CD8-positive, alpha-beta memory T cell (primary cell): ENCODE results near the gene METTL1. TPM values are rescaled to one million over a fixed set of nuclear protein-coding genes. Genes with fewer than 3 reads are reported as not detected.

ENCODE experiments used
- CTCF ChIA-PET: fragments of 350-600 bp; sonication (Branson Sonifier 250); formaldehyde crosslinking; loops from one replicate; lab custom pipeline; 2021; ENCODE audit warnings: antibody characterized with exemption; lab: Charles Lee
- POLR2A ChIA-PET: fragments of 350-600 bp; sonication (Branson Sonifier 250); formaldehyde crosslinking; loops from one replicate; lab custom pipeline; 2021; ENCODE audit warnings: antibody characterized with exemption; lab: Charles Lee
- DNase-seq, 5 donors: peaks; one replicate each; pipeline versions ENCODE4 v3.0.0 to v3.0.0-alpha.2; 2020 to 2022; ENCODE audit warnings: mixed read lengths in 1 of 5
- H3K27ac ChIP-seq: one replicate; pipeline ENCODE4 v1.7.0; 2013; ENCODE audit warnings: low read depth, mild to moderate bottlenecking, low read length, moderate library complexity
- H3K27me3 ChIP-seq: 2 replicates; pipeline ENCODE4 v1.7.0; 2013; ENCODE audit warnings: low read length, mild to moderate bottlenecking; ENCODE audit not compliant: insufficient read depth, poor library complexity, severe bottlenecking
- H3K36me3 ChIP-seq: 2 replicates; pipeline ENCODE4 v1.7.0; 2013; ENCODE audit warnings: mild to moderate bottlenecking, low read length, moderate library complexity; ENCODE audit not compliant: insufficient read depth
- H3K4me1 ChIP-seq: 2 replicates; pipeline ENCODE4 v1.7.0; 2013; ENCODE audit warnings: mild to moderate bottlenecking, low read length, moderate library complexity; ENCODE audit not compliant: insufficient read depth
- H3K4me3 ChIP-seq: 2 replicates; pipeline ENCODE4 v1.7.0; 2013; ENCODE audit warnings: mild to moderate bottlenecking, low read length
- H3K9me3 ChIP-seq: 2 replicates; pipeline ENCODE4 v1.7.0; 2013; ENCODE audit warnings: mild to moderate bottlenecking, low read length
- H3K27ac Mint-ChIP-seq, 8 donors: one replicate each; pipeline ENCODE4 v1.8.0; 2020 to 2021; ENCODE audit warnings: mixed read lengths in 8 of 8, mild to moderate bottlenecking in 6 of 8, inconsistent platforms in 3 of 8, moderate library complexity in 3 of 8
- H3K27me3 Mint-ChIP-seq, 2 donors: one replicate each; pipeline ENCODE4 v1.8.0; 2020 to 2021; ENCODE audit warnings: mixed read lengths in 2 of 2, mild to moderate bottlenecking in 1 of 2, moderate library complexity in 1 of 2
- H3K36me3 Mint-ChIP-seq, 3 donors: one replicate each; pipeline ENCODE4 v1.8.0; 2020 to 2021; ENCODE audit warnings: mixed read lengths in 3 of 3, inconsistent platforms in 1 of 3, mild to moderate bottlenecking in 1 of 3
- H3K4me1 Mint-ChIP-seq, 3 donors: one replicate each; pipeline ENCODE4 v1.8.0; 2020 to 2021; ENCODE audit warnings: mixed read lengths in 3 of 3, inconsistent platforms in 1 of 3, mild to moderate bottlenecking in 1 of 3
- H3K4me3 Mint-ChIP-seq, 7 donors: one replicate each; pipeline ENCODE4 v1.8.0; 2020 to 2021; ENCODE audit warnings: mixed read lengths in 7 of 7, mild to moderate bottlenecking in 6 of 7, moderate library complexity in 4 of 7, inconsistent platforms in 2 of 7
- H3K9me3 Mint-ChIP-seq, 5 donors: one replicate each; pipeline ENCODE4 v1.8.0; 2020 to 2022; ENCODE audit warnings: mixed read lengths in 5 of 5, mild to moderate bottlenecking in 3 of 5, moderate library complexity in 2 of 5, inconsistent platforms in 1 of 5
- polyA plus RNA-seq: library from polyadenylated mRNA; unstranded; fragments of 300-500 nt; fragmentation: Illumina TruSeq; gene quantifications from one replicate; pipeline ENCODE4 v1.2.3, GENCODE V29; 2021
- total RNA-seq, 2 experiments: library from RNA; stranded (reverse); gene quantifications; one replicate each; pipeline ENCODE4 v1.2.3, GENCODE V29; 2021

Gene METTL1
- total and polyA plus RNA-seq, 3 experiments from 2014 or later: 18.6 to 74.2 (median 69.8) TPM

DNA sequence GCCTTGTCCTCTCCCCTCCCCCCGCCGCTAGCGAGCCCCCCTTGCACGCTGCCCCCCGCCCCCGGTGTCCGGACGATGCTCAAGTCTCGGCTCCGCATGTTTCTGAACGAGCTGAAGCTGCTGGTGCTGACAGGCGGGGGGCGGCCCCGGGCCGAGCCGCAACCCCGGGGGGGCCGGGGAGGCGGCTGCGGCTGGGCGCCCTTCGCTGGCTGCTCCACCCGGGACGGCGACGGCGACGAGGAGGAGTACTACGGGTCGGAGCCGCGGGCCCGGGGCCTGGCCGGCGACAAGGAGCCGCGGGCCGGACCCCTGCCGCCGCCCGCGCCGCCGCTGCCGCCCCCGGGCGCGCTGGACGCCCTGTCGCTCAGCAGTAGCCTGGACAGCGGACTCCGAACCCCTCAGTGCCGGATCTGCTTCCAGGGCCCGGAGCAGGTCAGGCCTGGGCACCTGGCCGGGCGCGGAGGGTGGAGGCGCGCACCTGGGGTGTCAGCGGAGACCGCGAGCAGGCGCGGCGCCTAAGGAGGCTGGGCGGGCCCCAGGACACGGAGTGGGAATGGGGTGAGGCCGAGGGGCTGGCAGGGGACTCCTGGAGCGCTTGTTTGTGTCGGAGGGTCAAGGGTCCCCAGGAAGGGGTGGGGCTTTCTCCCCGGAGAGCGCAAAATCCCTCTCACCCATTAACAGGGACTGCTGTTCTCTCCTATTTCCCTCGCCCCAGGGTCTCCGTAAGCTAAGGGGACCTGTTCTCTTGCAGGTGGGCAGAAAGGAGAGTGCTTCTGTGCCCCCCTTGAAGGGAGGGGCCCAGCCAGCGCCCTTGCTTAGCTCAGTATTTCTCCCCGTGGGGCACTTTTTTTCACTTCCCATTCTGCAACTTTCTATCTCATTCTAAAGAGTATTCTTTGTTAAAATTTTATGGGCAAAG lies 16.2 kb downstream of the METTL1 start:
- peaks cover 0 to 2% of the 10 kb centered on the region in 2 donors for H3K27me3 Mint-ChIP-seq
- peaks cover 4 to 46% (median 4%) of the 10 kb centered on the region in 3 donors for H3K36me3 Mint-ChIP-seq
- H3K27ac Mint-ChIP-seq: peak overlapping the region; percentile 78 to 97 (median 91)
- POLR2A ChIA-PET: interaction anchor here (1.4 to 3.0 kb wide), 5 partner anchors 11 to 27 kb away, joined by 5 to 12 read pairs (median 6); partner anchors contain the start of genes CYP27B1, EEF1AKMT3, METTL1 and TSFM
- Histone ChIP-seq H3K27ac (peak overlapping the region; percentile 40), H3K4me3 (peak overlapping the region; percentile 52), H3K36me3 (peaks cover 13% of the 10 kb centered on the region), H3K9me3 (no peaks in the 10 kb centered on the region), H3K4me1 (peaks cover 48% of the 10 kb centered on the region), H3K27me3 (no peaks in the 10 kb centered on the region)
- DNase-seq: peak; percentile 36 to 73 (median 51)
- H3K4me3 Mint-ChIP-seq: peak overlapping the region; percentile 83 to 97 (median 89)
- H3K4me1 Mint-ChIP-seq: peaks cover 59 to 70% (median 65%) of the 10 kb centered on the region in 3 donors
- H3K9me3 Mint-ChIP-seq: no peaks in the 10 kb centered on the region
- CTCF ChIA-PET: interaction anchor here (0.5 to 3.4 kb wide), 17 partner anchors 11 to 237 kb away, joined by 3 to 37 read pairs (median 5); partner anchors contain the start of genes AVIL, CYP27B1, EEF1AKMT3 and METTL1

DNA sequence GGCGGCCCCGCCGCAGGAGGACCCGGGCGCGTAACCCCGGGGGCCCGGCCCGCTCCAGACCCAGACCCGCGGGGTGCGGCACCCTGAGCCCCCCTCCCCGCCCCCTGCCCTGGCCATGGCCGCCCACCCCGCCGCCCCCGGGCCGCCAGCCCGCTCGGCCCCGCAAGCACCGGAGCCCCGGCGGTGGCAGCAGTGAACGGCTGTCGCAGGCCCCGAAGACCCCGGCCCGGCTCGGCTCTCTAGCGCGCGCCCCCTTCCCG lies 16.8 kb downstream of the METTL1 start:
- Histone ChIP-seq H3K27ac (no peak overlapping the region), H3K4me1 (peaks cover 50% of the 10 kb centered on the region), H3K36me3 (peaks cover 11% of the 10 kb centered on the region), H3K27me3 (no peaks in the 10 kb centered on the region), H3K4me3 (no peak overlapping the region), H3K9me3 (no peaks in the 10 kb centered on the region)
- no peak for DNase-seq
- Mint-ChIP-seq H3K9me3 (no peaks in the 10 kb centered on the region), H3K4me1 (peaks cover 60 to 76% (median 70%) of the 10 kb centered on the region in 3 donors), H3K36me3 (peaks cover 4 to 52% (median 4%) of the 10 kb centered on the region in 3 donors), H3K4me3 (peak overlapping the region in 5 of 7 donors; percentile 48 to 95 (median 54)), H3K27me3 (peaks cover 0 to 2% of the 10 kb centered on the region in 2 donors), H3K27ac (peak overlapping the region in 1 of 8 donors; percentile 63)
- ChIA-PET CTCF (interaction anchor here (0.5 to 3.4 kb wide), 4 partner anchors 11 to 150 kb away, joined by 3 to 37 read pairs (median 17); partner anchors contain the start of genes CYP27B1 and TSFM), POLR2A (interaction anchor here (3.0 kb wide), 1 partner anchor 12 kb away, joined by 12 read pairs; the partner anchor contains the start of gene CYP27B1)

DNA sequence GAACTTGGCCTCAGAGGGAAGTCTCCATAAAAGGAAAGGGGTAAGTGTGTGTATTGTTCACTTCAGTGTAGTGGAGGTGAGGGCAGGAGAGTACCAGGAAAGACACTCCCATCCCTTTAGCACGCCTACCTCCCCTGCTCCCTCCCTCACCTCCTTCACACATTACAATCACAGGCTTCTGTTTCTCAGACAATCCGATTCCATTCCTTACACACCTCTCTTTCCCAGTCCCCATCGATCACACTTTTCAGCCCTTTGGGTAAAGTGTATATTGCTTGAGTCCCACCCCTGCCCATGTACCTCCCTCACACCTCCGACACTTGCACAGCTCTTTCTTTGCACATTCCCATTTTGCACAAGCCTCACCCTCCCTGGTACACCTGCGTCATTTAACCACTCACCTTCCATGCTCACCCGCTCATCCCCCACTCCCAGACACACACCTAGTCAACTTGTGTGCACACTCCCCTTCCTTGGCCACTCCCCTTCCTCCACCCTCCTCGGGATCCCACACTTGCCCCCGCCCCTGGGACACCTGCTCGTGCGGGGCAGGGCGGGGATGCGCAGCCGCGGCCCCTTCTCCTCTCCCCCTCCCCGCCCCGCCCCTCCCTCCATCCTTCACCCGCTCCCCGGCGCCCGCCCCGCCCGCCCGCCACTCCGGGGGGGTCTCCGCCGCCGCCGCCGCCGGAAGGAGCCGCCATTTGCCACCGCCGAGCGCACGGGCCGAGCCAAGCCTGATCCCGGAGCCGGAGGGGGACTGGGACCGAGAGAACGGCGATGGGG lies 17.3 kb downstream of the METTL1 start, which contains the start of gene MARCHF9:
Gene MARCHF9, plus strand, starts transcription at position 693 of the 783 bp plus-strand sequence. CDS start 426 bp downstream, outside the sequence.
- peak within 1 kb of the TSS; percentile 88 to 97 (median 94) for H3K4me3 Mint-ChIP-seq
- CTCF ChIA-PET: interaction anchor here (0.5 to 3.4 kb wide), 6 partner anchors 12 to 150 kb away, joined by 3 to 37 read pairs (median 4); partner anchors contain the start of genes CYP27B1 and TSFM
- DNase-seq: peak; percentile 76 to 92 (median 81)
- peaks cover 55 to 71% (median 65%) of the 10 kb centered on the region in 3 donors for H3K4me1 Mint-ChIP-seq
- H3K27me3 Mint-ChIP-seq: peaks cover 0 to 2% of the 10 kb centered on the region in 2 donors
- peaks cover 11% of the 10 kb centered on the region for H3K36me3 ChIP-seq
- H3K27ac ChIP-seq: peak within 1 kb of the TSS; percentile 69
- POLR2A ChIA-PET: interaction anchor here (0.6 to 3.0 kb wide), 2 partner anchors 12 kb away, joined by 3 to 12 read pairs; partner anchors contain the start of gene CYP27B1
- no peaks in the 10 kb centered on the region for H3K9me3 ChIP-seq
- peaks cover 4 to 49% (median 4%) of the 10 kb centered on the region in 3 donors for H3K36me3 Mint-ChIP-seq
- H3K27ac Mint-ChIP-seq: peak within 1 kb of the TSS; percentile 93 to 100 (median 97)
- H3K9me3 Mint-ChIP-seq: no peaks in the 10 kb centered on the region
- no peaks in the 10 kb centered on the region for H3K27me3 ChIP-seq
- H3K4me3 ChIP-seq: peak within 1 kb of the TSS; percentile 65
- H3K4me1 ChIP-seq: peaks cover 50% of the 10 kb centered on the region

DNA sequence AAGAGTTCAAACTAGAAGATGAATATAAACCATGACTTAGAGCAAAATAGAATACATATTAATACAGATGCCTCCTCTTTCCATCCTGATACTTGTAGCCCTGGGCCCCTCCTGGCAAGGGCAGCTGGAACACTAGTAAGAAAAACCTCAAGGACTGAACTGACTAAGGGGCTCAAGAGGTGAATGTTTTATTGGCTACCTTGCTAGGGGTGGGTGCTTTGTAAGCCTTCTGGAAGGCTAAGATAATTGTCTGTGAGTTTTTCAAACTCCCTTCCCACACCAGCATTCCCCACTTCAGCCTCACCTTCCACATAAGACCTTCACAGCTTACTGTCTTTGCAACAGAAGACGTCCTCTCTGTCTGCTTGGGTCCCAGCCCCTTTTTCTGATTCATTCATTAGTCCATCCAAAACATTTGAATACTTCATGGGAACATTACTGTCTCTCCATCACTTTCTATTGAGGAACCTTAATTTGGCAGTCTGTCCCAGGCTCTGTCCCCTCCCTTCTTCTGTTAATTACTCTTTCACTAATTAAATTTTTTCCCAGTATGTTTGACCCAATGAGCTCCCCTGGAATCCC lies 18.1 kb downstream of the METTL1 start:
- Mint-ChIP-seq H3K27me3 (peaks cover 0 to 2% of the 10 kb centered on the region in 2 donors), H3K4me3 (peak overlapping the region; percentile 86 to 95 (median 92)), H3K36me3 (peaks cover 0 to 49% (median 3%) of the 10 kb centered on the region in 3 donors), H3K4me1 (peaks cover 50 to 66% (median 59%) of the 10 kb centered on the region in 3 donors), H3K27ac (peak overlapping the region; percentile 93 to 100 (median 96)), H3K9me3 (no peaks in the 10 kb centered on the region)
- no peaks in the 10 kb centered on the region for H3K27me3 ChIP-seq
- peak overlapping the region; percentile 65 for H3K4me3 ChIP-seq
- POLR2A ChIA-PET: interaction anchor here (0.6 to 3.0 kb wide), 2 partner anchors 12 to 13 kb away, joined by 3 to 12 read pairs; partner anchors contain the start of gene CYP27B1
- no peak for DNase-seq
- H3K36me3 ChIP-seq: peaks cover 15% of the 10 kb centered on the region
- peaks cover 50% of the 10 kb centered on the region for H3K4me1 ChIP-seq
- CTCF ChIA-PET: interaction anchor here (0.8 to 3.4 kb wide), 3 partner anchors 17 to 151 kb away, joined by 3 to 30 read pairs (median 3); partner anchors contain the start of gene TSFM
- H3K9me3 ChIP-seq: no peaks in the 10 kb centered on the region
- peak overlapping the region; percentile 69 for H3K27ac ChIP-seq

DNA sequence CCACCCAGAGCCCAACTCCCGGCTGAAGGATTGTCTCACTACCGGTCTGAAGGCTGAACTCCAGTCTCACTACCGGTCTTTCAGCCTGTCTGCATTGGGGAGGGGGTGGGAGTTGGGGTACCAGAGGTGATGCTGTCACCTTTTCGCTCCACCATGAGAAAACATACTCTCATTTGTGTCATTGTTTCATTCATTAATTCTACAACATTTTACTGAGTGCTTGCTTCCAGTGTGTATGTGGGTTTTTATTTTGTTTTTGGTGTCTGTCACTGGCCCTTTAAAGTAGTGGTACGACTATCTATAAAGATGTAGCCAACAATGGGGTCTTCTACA lies 19.3 kb downstream of the METTL1 start:
- POLR2A ChIA-PET: interaction anchor here (1.1 kb wide), 1 partner anchor 11 kb away, joined by 6 read pairs; no protein-coding TSS in a partner anchor
- Mint-ChIP-seq H3K27me3 (peaks cover 0 to 2% of the 10 kb centered on the region in 2 donors), H3K27ac (peak overlapping the region; percentile 93 to 100 (median 96)), H3K36me3 (peaks cover 0 to 46% (median 3%) of the 10 kb centered on the region in 3 donors), H3K4me3 (peak overlapping the region; percentile 86 to 96 (median 91)), H3K9me3 (no peaks in the 10 kb centered on the region), H3K4me1 (peaks cover 48 to 60% (median 59%) of the 10 kb centered on the region in 3 donors)
- DNase-seq: no peak
- H3K4me3 ChIP-seq: peak overlapping the region; percentile 20
- H3K27ac ChIP-seq: peak overlapping the region; percentile 86
- no peaks in the 10 kb centered on the region for H3K9me3 ChIP-seq
- H3K36me3 ChIP-seq: peaks cover 13% of the 10 kb centered on the region
- peaks cover 50% of the 10 kb centered on the region for H3K4me1 ChIP-seq
- H3K27me3 ChIP-seq: no peaks in the 10 kb centered on the region
- CTCF ChIA-PET: interaction anchor here (1.0 to 1.2 kb wide), 2 partner anchors 10 to 12 kb away, joined by 4 read pairs; no protein-coding TSS in a partner anchor

DNA sequence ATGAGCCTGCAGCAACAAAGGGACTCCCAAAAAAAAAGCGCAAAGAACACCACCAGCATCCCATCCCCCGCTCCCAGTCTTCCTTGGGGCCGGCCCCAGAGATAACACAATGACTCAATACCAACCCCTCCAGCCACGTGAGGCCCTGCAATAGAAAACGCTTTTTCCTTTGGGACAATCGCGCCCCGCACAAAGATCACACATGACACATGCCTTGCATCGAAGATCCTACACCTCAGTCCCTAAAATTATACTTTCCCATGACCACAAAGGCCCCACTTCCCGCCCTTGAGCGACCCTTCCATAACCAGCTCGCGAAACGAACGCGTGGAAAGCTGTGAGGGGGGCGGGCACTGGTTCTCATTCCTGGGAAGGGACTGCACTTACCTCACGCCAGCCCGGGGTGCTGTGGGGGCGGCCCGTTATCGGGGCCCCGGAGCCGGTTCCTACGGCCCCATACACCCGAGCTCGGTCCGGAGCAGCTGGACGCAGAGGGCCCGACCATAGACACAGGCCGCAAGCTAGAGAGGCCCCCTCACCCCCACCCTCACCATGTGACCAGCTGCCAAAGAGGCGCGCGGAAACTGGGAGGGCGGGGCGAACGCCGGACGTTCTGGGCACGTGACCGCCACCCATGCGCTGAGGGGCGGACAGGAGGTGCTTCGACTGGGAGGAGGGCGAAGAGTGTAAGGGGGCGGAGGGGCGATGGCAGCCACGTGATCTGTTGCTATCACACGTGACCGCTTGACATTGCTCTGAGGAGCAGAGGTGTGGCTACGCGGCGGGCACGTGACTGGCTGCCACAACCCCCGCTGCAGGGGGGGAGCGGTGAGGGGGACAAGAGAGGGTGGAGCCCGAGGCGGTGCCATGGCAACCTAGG lies 19.9 kb downstream of the METTL1 start, which contains the start of gene CDK4:
Gene CDK4, minus strand, starts transcription at position 523 of the 880 bp plus-strand sequence. CDS start 593 bp downstream, outside the sequence.
- no peaks in the 10 kb centered on the region for H3K9me3 ChIP-seq
- Mint-ChIP-seq H3K4me3 (peak within 1 kb of the TSS; percentile 86 to 96 (median 91)), H3K27ac (peak within 1 kb of the TSS; percentile 93 to 100 (median 96)), H3K36me3 (peaks cover 0 to 49% (median 6%) of the 10 kb centered on the region in 3 donors), H3K4me1 (peaks cover 47 to 59% (median 58%) of the 10 kb centered on the region in 3 donors), H3K9me3 (no peaks in the 10 kb centered on the region), H3K27me3 (peaks cover 0 to 2% of the 10 kb centered on the region in 2 donors)
- peak; percentile 98 to 100 (median 99) for DNase-seq
- H3K4me3 ChIP-seq: peak within 1 kb of the TSS; percentile 92
- peaks cover 49% of the 10 kb centered on the region for H3K4me1 ChIP-seq
- CTCF ChIA-PET: interaction anchor here (1.0 to 1.2 kb wide), 2 partner anchors 10 to 11 kb away, joined by 4 read pairs; no protein-coding TSS in a partner anchor
- peaks cover 18% of the 10 kb centered on the region for H3K36me3 ChIP-seq
- H3K27ac ChIP-seq: peak within 1 kb of the TSS; percentile 86
- no peaks in the 10 kb centered on the region for H3K27me3 ChIP-seq
- POLR2A ChIA-PET: interaction anchor here (0.6 to 1.1 kb wide), 5 partner anchors 11 to 999 kb away, joined by 3 to 6 read pairs (median 3); partner anchors contain the start of gene ATP23
